HFFc6 (cell line): ENCODE data around the gene CYBRD1. TPM values are rescaled to one million over a fixed set of nuclear protein-coding genes. Genes with fewer than 3 reads are reported as not detected.

ENCODE experiments used
- DNase-seq: peaks from one replicate; pipeline ENCODE4 v3.0.0-alpha.2; 2018
- H3K27ac Mint-ChIP-seq: 2 replicates; pipeline ENCODE4 v1.8.0; 2020; ENCODE audit warnings: mild to moderate bottlenecking, mixed read lengths
- H3K27me3 Mint-ChIP-seq: 2 replicates; pipeline ENCODE4 v1.8.0; 2021; ENCODE audit warnings: mild to moderate bottlenecking, moderate library complexity, mixed read lengths; ENCODE audit not compliant: insufficient read depth
- H3K36me3 Mint-ChIP-seq: 2 replicates; pipeline ENCODE4 v1.8.0; 2021; ENCODE audit warnings: low read depth, mixed read lengths
- H3K4me1 Mint-ChIP-seq: 2 replicates; pipeline ENCODE4 v1.8.0; 2020; ENCODE audit warnings: low read depth, mixed read lengths
- H3K4me3 Mint-ChIP-seq: 2 replicates; pipeline ENCODE4 v1.8.0; 2020; ENCODE audit warnings: mild to moderate bottlenecking, moderate library complexity, mixed read lengths
- H3K9me3 Mint-ChIP-seq: 2 replicates; pipeline ENCODE4 v1.8.0; 2020; ENCODE audit warnings: mild to moderate bottlenecking, mixed read lengths
- CTCF ChIP-seq: fragments of 200-600 bp; sonication (generic); IDR thresholded peaks from 2 replicates; pipeline ENCODE4 v1.5.0; 2021; ENCODE audit warnings: antibody characterized with exemption, mild to moderate bottlenecking
- total RNA-seq, 6 experiments: library from RNA; stranded (reverse); fragmentation: NEBNext Ultra II Directional; extraction: Animal tissue kit (Norgen Biotek cat#: 25700); gene quantifications; 2 replicates in 1 of 6; 3 replicates in 5 of 6; pipeline ENCODE4 v1.2.3, GENCODE V29; 2021

The CYBRD1 gene
- total RNA-seq, 6 experiments from 2014 or later, result 108 to 141 (median 131) TPM

- no peaks in the 10 kb centered on the region for H3K36me3 Mint-ChIP-seq
- H3K4me3 Mint-ChIP-seq, result peak overlapping the region; percentile 20; the same call in 1 of the 2 replicates
- TF ChIP-seq CTCF, result peak; percentile 91
- no peaks in the 10 kb centered on the region for H3K9me3 Mint-ChIP-seq
- peaks cover 13% of the 10 kb centered on the region for H3K27me3 Mint-ChIP-seq
- DNase-seq, result peak; percentile 59
- H3K4me1 Mint-ChIP-seq, result peaks cover 25% of the 10 kb centered on the region
- no peak overlapping the region for H3K27ac Mint-ChIP-seq
These were observed 76.5 kb downstream of the CYBRD1 start for GRCh38 chr2:171598713-171599319.

GRCh38 chr2:171600126-171600525 lies 77.9 kb downstream of the CYBRD1 start:
- Mint-ChIP-seq H3K9me3 (no peaks in the 10 kb centered on the region), H3K4me1 (peaks cover 24% of the 10 kb centered on the region), H3K4me3 (no peak overlapping the region), H3K27me3 (peaks cover 24% of the 10 kb centered on the region), H3K27ac (no peak overlapping the region), H3K36me3 (no peaks in the 10 kb centered on the region)
- no peak for TF ChIP-seq CTCF
- DNase-seq, result no peak

GRCh38 chr2:171602352-171602751 lies 80.1 kb downstream of the CYBRD1 start:
- no peak overlapping the region for H3K4me3 Mint-ChIP-seq
- no peaks in the 10 kb centered on the region for H3K9me3 Mint-ChIP-seq
- no peak overlapping the region for H3K27ac Mint-ChIP-seq
- H3K4me1 Mint-ChIP-seq, result peaks cover 11% of the 10 kb centered on the region; the same call in 1 of the 2 replicates
- H3K27me3 Mint-ChIP-seq, result peaks cover 28% of the 10 kb centered on the region
- H3K36me3 Mint-ChIP-seq, result no peaks in the 10 kb centered on the region
- no peak for DNase-seq
- no peak for TF ChIP-seq CTCF

Other genes starting within 250 kb of the CYBRD1 start
- gene METTL8, start 88.5 kb upstream of the CYBRD1 start, total RNA-seq, result 10 to 100 TPM; 17.7 to 26.2 (median 22.3) TPM
- gene DCAF17, start 88.2 kb upstream of the CYBRD1 start, total RNA-seq, result 10 to 100 TPM; 12.8 to 17.6 (median 15.2) TPM
- 100 to 1,000 TPM in 5 of 6 experiments, 10 to 100 TPM in 1; 98.1 to 111 (median 105) TPM for gene DYNC1I2, start 165.0 kb downstream of the CYBRD1 start, total RNA-seq